AG04450 (cell line): ENCODE data around the gene C1QTNF8. TPM values are rescaled to one million over a fixed set of nuclear protein-coding genes. Genes with fewer than 3 reads are reported as not detected.

Experiments
- CTCF ChIA-PET: fragments of 300-600, 350-600 bp; formaldehyde crosslinking; extraction: SDS; loops from one replicate; lab custom pipeline; 2022; ENCODE audit warnings: antibody characterized with exemption, inconsistent platforms; lab: Charles Lee
- POLR2A ChIA-PET: fragments of 350-600 bp; formaldehyde crosslinking; extraction: SDS; loops from one replicate; lab custom pipeline; 2021; ENCODE audit warnings: antibody characterized with exemption, inconsistent platforms; lab: Yijun Ruan, JAX
- DNase-seq: peaks from one replicate; pipeline ENCODE4 v3.0.0-alpha.2; 2011; ENCODE audit warnings: low read depth, low spot score
- H3K27ac ChIP-seq: one replicate; pipeline ENCODE4 v1.5.1; 2012; ENCODE audit warnings: low read depth, low read length, control low read depth
- H3K27me3 ChIP-seq: one replicate; pipeline ENCODE4 v1.6.0; 2012; ENCODE audit warnings: low read length; ENCODE audit not compliant: control insufficient read depth, insufficient read depth
- H3K4me3 ChIP-seq: 2 replicates; pipeline ENCODE4 v1.5.1; 2011; ENCODE audit warnings: mild to moderate bottlenecking, low read depth, low read length, control low read depth
- H3K9me3 ChIP-seq: 2 replicates; pipeline ENCODE4 v1.5.1; 2012; ENCODE audit warnings: low read length; ENCODE audit not compliant: control insufficient read depth, insufficient read depth
- polyA plus RNA-seq: library from polyadenylated mRNA; depleted of rRNA; stranded (reverse); fragments of >200 nt; gene quantifications from 2 replicates; pipeline ENCODE4 v1.2.3, GENCODE V29; 2011
- TF ChIP-seq, protein P1 (sequence below): IDR thresholded peaks from 2 replicates; pipeline ENCODE4 v1.5.1; 2011; ENCODE audit warnings: low read depth, low read length, control low read depth, inconsistent platforms

C1QTNF8 gene
- polyA plus RNA-seq, 1 experiment = not detected

DNA sequence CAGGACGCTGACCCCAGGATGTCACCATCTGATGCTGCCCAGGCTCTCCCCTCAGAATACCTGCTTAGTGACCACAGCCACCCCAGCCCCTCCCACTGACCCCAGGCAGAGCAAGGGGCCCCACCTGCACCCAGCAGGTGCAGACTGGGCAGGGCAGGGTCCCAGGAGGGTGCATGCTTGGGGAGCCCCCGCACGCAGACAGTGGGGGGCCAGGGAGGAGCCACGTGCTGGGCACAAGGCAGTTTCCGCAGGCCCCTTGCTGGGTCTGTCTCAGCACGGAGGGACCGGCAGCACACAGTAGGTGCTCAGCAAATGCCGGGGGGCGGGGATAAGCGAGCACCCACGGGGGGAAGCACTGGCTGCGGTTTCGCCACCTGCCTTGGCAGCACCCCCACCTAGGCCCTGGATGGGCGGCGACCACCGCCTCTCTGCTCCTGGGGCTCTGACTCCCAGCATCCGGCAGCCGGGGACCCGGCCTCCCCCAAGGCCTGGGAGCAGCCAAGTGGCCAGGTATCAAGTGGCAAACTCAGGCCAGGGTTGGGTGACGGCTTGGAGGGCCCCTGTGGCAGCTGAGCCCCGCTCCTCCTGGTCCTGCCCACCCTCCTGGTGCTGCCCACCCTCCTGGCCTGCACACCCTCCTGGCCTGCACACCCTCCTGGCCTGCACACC is 42.2 kb downstream of the C1QTNF8 start:
- Histone ChIP-seq H3K4me3 (no peak overlapping the region), H3K27ac (no peak overlapping the region), H3K9me3 (peaks cover 11% of the 10 kb centered on the region; the same call in 1 of the 2 replicates), H3K27me3 (peaks cover 16% of the 10 kb centered on the region)
- TF ChIP-seq, protein P1, sequence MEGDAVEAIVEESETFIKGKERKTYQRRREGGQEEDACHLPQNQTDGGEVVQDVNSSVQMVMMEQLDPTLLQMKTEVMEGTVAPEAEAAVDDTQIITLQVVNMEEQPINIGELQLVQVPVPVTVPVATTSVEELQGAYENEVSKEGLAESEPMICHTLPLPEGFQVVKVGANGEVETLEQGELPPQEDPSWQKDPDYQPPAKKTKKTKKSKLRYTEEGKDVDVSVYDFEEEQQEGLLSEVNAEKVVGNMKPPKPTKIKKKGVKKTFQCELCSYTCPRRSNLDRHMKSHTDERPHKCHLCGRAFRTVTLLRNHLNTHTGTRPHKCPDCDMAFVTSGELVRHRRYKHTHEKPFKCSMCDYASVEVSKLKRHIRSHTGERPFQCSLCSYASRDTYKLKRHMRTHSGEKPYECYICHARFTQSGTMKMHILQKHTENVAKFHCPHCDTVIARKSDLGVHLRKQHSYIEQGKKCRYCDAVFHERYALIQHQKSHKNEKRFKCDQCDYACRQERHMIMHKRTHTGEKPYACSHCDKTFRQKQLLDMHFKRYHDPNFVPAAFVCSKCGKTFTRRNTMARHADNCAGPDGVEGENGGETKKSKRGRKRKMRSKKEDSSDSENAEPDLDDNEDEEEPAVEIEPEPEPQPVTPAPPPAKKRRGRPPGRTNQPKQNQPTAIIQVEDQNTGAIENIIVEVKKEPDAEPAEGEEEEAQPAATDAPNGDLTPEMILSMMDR = no peak
- CTCF ChIA-PET = interaction anchor here (1.2 kb wide), 1 partner anchor 240 kb away, joined by 3 read pairs; no protein-coding TSS in a partner anchor
- POLR2A ChIA-PET = no interaction called here
- no peak for DNase-seq

DNA sequence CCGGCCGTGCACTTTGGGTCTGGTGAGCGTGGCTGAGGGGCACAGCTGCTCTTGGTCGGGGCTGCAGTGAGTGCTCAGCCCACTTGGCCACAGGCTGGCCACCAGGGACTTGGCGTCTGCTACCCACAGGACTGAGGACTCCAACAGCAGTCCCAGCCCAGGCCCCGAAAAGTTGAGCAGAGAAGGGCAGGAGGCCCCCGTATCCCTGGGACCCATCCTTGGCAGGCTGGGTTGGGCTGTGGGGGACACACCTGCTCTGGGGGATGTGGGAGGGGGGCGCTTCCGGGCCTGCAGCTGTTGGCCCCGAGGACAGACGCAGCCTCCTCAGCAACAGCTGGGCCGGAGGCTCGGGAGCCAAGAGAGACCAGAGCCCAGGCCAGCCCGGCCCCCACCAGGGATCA is 42.9 kb downstream of the C1QTNF8 start:
- Histone ChIP-seq H3K27ac (no peak overlapping the region), H3K9me3 (peaks cover 7% of the 10 kb centered on the region; the same call in 1 of the 2 replicates), H3K27me3 (peaks cover 16% of the 10 kb centered on the region), H3K4me3 (no peak overlapping the region)
- ChIA-PET CTCF (no interaction called here), POLR2A (no interaction called here)
- DNase-seq = no peak
- TF ChIP-seq, protein P1 = no peak

DNA sequence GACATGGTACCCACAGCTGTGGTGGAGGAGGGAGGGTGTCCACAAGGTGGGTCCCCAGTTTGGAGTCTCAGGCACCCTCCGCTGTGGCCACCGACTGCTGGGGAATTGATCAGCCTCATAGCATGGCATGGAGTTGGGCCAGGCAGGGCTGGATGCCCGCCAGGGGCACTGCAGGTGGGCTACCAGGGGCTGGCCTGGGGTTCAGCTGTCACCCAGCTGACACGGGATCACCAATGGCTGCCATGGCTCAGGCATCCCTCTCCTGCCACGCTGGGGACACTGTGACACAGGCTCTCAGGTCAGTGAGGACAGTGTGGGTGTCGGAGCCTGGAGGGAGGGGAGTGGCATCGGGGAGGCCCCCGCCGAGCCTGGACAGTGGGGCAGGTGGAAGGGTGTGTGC is 43.3 kb downstream of the C1QTNF8 start:
- no peak overlapping the region for H3K4me3 ChIP-seq
- TF ChIP-seq, protein P1 = no peak
- CTCF ChIA-PET = no interaction called here
- peaks cover 7% of the 10 kb centered on the region; the same call in 1 of the 2 replicates for H3K9me3 ChIP-seq
- no peak for DNase-seq
- POLR2A ChIA-PET = no interaction called here
- H3K27ac ChIP-seq = no peak overlapping the region
- H3K27me3 ChIP-seq = peaks cover 16% of the 10 kb centered on the region

DNA sequence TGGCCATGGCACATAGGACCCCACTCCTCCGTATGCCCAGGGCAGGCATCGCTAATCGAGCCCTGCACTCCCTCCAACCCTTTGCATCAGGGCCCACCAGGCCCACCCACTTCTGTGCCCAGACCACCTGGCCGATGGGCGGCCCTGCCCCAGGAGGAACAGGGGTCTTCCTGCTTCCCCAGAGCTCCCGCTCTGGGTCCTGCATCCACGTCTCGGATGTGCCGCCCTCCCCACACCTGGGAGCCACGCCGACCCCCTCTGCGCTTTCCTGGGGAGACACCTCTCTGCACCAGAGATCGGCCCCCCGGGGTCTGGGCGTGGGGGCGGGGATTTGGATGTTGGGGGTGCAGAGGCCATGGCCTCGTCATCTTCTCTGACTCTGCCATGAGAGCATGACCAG is 44.6 kb downstream of the C1QTNF8 start:
- peaks cover 14% of the 10 kb centered on the region for H3K27me3 ChIP-seq
- DNase-seq = no peak
- H3K4me3 ChIP-seq = no peak overlapping the region
- ChIA-PET CTCF (no interaction called here), POLR2A (no interaction called here)
- H3K27ac ChIP-seq = no peak overlapping the region
- H3K9me3 ChIP-seq = no peaks in the 10 kb centered on the region; the same call in 1 of the 2 replicates
- TF ChIP-seq, protein P1 = no peak

DNA sequence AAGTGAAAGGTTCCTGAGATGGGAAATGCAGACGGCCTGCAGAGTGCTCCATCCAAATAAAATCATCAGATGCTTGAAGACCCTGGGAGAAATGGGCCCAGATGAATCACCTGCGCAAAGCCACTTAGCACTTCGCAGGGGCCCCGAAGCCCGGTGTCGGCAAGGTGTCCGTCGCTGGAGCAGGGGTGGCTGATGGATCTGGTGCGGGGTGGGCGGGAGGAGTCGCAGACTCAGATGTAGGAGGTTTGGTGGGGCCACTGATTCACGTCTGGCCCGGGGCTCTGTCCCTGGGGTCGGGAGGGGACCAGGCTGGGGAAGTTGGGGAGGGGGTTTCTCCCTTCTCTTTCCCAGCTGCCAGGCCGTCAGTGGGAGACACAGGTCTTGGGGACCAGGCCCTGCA is 45.1 kb downstream of the C1QTNF8 start:
- Histone ChIP-seq H3K27ac (no peak overlapping the region), H3K4me3 (no peak overlapping the region), H3K9me3 (no peaks in the 10 kb centered on the region; the same call in 1 of the 2 replicates), H3K27me3 (peaks cover 14% of the 10 kb centered on the region)
- TF ChIP-seq, protein P1 = no peak
- POLR2A ChIA-PET = no interaction called here
- CTCF ChIA-PET = no interaction called here
- DNase-seq = no peak
